GM10847 (cell line): ENCODE results near the gene TMEM9B.

Experiments used
- POLR2A ChIP-seq: IDR thresholded peaks from 2 replicates; pipeline ENCODE4 v1.6.1; 2011; ENCODE audit not compliant: insufficient read length; ENCODE audit errors: extremely low read depth

The TMEM9B gene

GRCh38 chr11:8985462-8985861 lies 21.2 kb upstream of the TMEM9B start:
- no peak for TF ChIP-seq POLR2A

GRCh38 chr11:8983552-8983951 lies 19.3 kb upstream of the TMEM9B start:
- TF ChIP-seq POLR2A: no peak

GRCh38 chr11:8980485-8980884 lies 16.2 kb upstream of the TMEM9B start:
- no peak for TF ChIP-seq POLR2A

- no peak for TF ChIP-seq POLR2A
These were observed 8.9 kb upstream of the TMEM9B start for GRCh38 chr11:8973121-8973520.

GRCh38 chr11:8971924-8972316 lies 7.7 kb upstream of the TMEM9B start:
- no peak for TF ChIP-seq POLR2A

GRCh38 chr11:8971196-8971923 lies 7.1 kb upstream of the TMEM9B start:
- TF ChIP-seq POLR2A: no peak

- no peak for TF ChIP-seq POLR2A
These were observed 2.9 kb upstream of the TMEM9B start for GRCh38 chr11:8967184-8967583.

GRCh38 chr11:8963569-8964323 lies 496 bp downstream of the TMEM9B start:
- TF ChIP-seq POLR2A: no peak

- TF ChIP-seq POLR2A: no peak
These were observed 1.4 kb downstream of the TMEM9B start for GRCh38 chr11:8962841-8963240.

GRCh38 chr11:8961401-8961800 lies 2.8 kb downstream of the TMEM9B start:
- TF ChIP-seq POLR2A: no peak

GRCh38 chr11:8959546-8960166 lies 4.6 kb downstream of the TMEM9B start:
- TF ChIP-seq POLR2A: no peak

- no peak for TF ChIP-seq POLR2A
These were observed 7.4 kb downstream of the TMEM9B start for GRCh38 chr11:8956860-8957259.

- no peak for TF ChIP-seq POLR2A
These were observed 15.4 kb downstream of the TMEM9B start for GRCh38 chr11:8948886-8949285.

GRCh38 chr11:8947230-8947943 lies 16.9 kb downstream of the TMEM9B start:
- no peak for TF ChIP-seq POLR2A

GRCh38 chr11:8942518-8943066 lies 21.6 kb downstream of the TMEM9B start, which contains the start of gene ASCL3:
Gene ASCL3 (minus strand): TSS chr11:8943016. CDS start chr11:8938161, 4,855 bp downstream.
- TF ChIP-seq POLR2A: no peak
